Measurements from ENCODE around the gene TAP2. TPM values are rescaled to one million over a fixed set of nuclear protein-coding genes. Genes with fewer than 3 reads are reported as not detected.

The TAP2 gene
- total and polyA plus RNA-seq, 10 of the 15 experiments (the other 5 are each of a cell fraction or from before 2014, with no cell fraction given) = 5.3 to 77.2 (median 35.3) TPM

DNA sequence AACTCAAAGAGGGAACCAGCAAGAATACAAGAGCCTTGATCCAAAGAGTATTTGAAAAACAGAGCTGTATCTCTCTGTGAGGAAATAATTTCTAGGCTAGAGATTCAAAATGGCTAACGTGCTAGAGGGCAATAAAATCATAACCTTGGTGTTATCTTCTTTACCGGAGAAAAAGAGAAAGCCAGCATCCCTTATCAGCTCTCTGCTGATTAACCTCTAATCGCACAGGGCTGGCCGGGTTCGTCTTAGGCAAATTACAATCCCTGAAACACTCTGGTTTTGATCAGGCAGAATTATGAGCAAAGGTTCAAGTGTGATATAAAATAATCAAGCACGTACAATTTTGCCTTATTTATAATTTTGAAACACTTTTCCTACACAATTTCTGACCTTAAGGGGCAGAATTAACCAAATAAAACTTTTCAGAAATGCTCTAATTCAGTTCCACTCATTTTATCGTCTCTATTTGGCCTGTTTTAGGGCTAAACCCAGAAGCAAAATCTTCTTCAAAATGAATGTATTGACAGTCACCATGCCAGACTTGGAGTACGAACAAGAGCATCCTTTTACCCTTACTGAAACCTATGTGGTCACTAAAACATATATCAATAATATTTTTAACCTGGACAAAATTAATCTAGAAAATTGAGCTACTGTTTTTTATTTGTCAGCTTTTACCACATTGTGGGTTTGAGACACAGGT lies 29.2 kb upstream of the TAP2 start:
- POLR2A ChIA-PET = interaction anchor here (0.5 to 4.1 kb wide), 20 partner anchors 8 to 453 kb away, joined by 3 to 56 read pairs (median 4); partner anchors contain the start of genes PSMB8, PSMB9, TAP1 and TAP2
- peak; percentile 44 for FAIRE-seq
- Histone ChIP-seq H3K9me3 (replicated peaks; ENCODE audit: control insufficient read depth, insufficient read depth, low read length) (no peaks in the 10 kb centered on the region), H3K4me3 (no peak overlapping the region), H3K79me2 (ENCODE audit: control insufficient read depth, insufficient read depth, low read length) (no peaks in the 10 kb centered on the region), H3K36me3 (ENCODE audit: control insufficient read depth in 2 of 2, insufficient read depth in 2 of 2, low read length in 1 of 2) (no peaks in the 10 kb centered on the region), H3K27me3 (replicated peaks in 1 of 2; ENCODE audit: control insufficient read depth in 2 of 2, insufficient read depth in 2 of 2, low read length in 1 of 2) (no peaks in the 10 kb centered on the region), H3K4me1 (ENCODE audit: control insufficient read depth, insufficient read depth, low read length) (peaks cover 23% of the 10 kb centered on the region), H4K20me1 (ENCODE audit: control insufficient read depth, insufficient read depth) (no peaks in the 10 kb centered on the region), H2AFZ (ENCODE audit: control insufficient read depth, low read depth, low read length) (peak overlapping the region; percentile 75), H3K9ac (ENCODE audit: control insufficient read depth, insufficient read depth, low read length) (peak overlapping the region; percentile 71), H3K4me2 (ENCODE audit: control insufficient read depth, insufficient read depth) (peak overlapping the region; percentile 78), H3K27ac (ENCODE audit: control insufficient read depth, insufficient read depth) (peak overlapping the region; percentile 73)
- intact Hi-C loops (cut with micrococcal nuclease; ENCODE audit: unreplicated experiment) (loop anchor here (1.0 to 5.0 kb wide), 6 partner anchors 29 to 455 kb away; partner anchors contain the start of genes HLA-DRA and TAP2), in situ Hi-C loops (cut with MboI) (loop anchor here (5.0 kb wide), 1 partner anchor 455 kb away; no protein-coding TSS in a partner anchor)
- RAD21 ChIA-PET (ENCODE audit: unreplicated experiment) = interaction anchor here (0.7 to 7.2 kb wide), 44 partner anchors 10 to 454 kb away, joined by 3 to 236 read pairs (median 5); partner anchors contain the start of genes HLA-DMA, HLA-DMB, HLA-DOB and PSMB8
- ATAC-seq = peak; percentile 56
- SMC1A ChIA-PET (ENCODE audit: uncharacterized antibody, unreplicated experiment) = interaction anchor here (0.6 to 6.7 kb wide), 69 partner anchors 10 to 623 kb away, joined by 3 to 226 read pairs (median 5); partner anchors contain the start of genes HLA-DMA, HLA-DOB, PSMB8 and PSMB9
- BruUV-seq (replicated peaks) = no TSS peak
- no peak for DNase-seq (ENCODE audit: low read depth, low spot score)
- WGBS (ENCODE audit: insufficient coverage, insufficient replicate concordance, low lambda C conversion rate, missing lambda C conversion rate) = under 1% methylated on average over 8 of the region's 8 CpGs
- TF ChIP-seq, protein P1, sequence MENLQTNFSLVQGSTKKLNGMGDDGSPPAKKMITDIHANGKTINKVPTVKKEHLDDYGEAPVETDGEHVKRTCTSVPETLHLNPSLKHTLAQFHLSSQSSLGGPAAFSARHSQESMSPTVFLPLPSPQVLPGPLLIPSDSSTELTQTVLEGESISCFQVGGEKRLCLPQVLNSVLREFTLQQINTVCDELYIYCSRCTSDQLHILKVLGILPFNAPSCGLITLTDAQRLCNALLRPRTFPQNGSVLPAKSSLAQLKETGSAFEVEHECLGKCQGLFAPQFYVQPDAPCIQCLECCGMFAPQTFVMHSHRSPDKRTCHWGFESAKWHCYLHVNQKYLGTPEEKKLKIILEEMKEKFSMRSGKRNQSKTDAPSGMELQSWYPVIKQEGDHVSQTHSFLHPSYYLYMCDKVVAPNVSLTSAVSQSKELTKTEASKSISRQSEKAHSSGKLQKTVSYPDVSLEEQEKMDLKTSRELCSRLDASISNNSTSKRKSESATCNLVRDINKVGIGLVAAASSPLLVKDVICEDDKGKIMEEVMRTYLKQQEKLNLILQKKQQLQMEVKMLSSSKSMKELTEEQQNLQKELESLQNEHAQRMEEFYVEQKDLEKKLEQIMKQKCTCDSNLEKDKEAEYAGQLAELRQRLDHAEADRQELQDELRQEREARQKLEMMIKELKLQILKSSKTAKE (IDR thresholded peaks at IDR 0.05; ENCODE audit: low read depth, poor library complexity, severe bottlenecking) = peak; percentile 41
- TF ChIP-seq, protein P2, sequence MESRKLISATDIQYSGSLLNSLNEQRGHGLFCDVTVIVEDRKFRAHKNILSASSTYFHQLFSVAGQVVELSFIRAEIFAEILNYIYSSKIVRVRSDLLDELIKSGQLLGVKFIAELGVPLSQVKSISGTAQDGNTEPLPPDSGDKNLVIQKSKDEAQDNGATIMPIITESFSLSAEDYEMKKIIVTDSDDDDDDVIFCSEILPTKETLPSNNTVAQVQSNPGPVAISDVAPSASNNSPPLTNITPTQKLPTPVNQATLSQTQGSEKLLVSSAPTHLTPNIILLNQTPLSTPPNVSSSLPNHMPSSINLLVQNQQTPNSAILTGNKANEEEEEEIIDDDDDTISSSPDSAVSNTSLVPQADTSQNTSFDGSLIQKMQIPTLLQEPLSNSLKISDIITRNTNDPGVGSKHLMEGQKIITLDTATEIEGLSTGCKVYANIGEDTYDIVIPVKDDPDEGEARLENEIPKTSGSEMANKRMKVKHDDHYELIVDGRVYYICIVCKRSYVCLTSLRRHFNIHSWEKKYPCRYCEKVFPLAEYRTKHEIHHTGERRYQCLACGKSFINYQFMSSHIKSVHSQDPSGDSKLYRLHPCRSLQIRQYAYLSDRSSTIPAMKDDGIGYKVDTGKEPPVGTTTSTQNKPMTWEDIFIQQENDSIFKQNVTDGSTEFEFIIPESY (IDR thresholded peaks at IDR 0.05) = no peak
- CTCF ChIA-PET = interaction anchor here (0.6 to 6.6 kb wide), 62 partner anchors 9 to 1163 kb away, joined by 3 to 311 read pairs (median 6); partner anchors contain the start of genes BRD2, HLA-DMA, HLA-DOB and HLA-DQA1

Measured in GM12878 (cell line).